HPDE6-E6E7 (cell line): ENCODE measurements around the gene MTHFD1L.
"Not testable (repeated sequence)": the region's sequence is repeated elsewhere in the genome, so short reads cannot be mapped to it uniquely, and the experiment has no call there.

Experiments used
- DNase-seq: peaks from one replicate; pipeline ENCODE4 v3.0.0; 2011; ENCODE audit warnings: missing footprints; ENCODE audit errors: extremely low spot score

Gene MTHFD1L

DNA sequence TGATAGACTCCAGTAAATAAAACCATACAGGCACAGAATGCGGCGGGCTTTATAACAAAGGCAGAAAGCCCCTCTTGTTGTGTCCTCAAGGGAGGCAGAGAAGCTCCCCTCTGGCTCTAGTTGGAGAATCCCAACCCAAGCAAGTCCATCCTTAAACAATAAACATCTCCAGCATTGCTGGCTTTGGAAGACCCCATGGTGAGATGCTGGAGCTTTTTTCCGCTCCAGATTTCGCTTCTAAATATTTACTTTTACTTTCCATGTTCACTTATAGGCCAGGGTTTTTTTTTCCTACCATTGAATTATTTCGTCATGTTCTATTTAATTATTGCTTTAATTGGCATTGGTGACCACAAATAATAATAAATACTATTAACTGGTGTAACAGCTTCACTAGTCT lies 176.2 kb downstream of the MTHFD1L start:
- no peak for DNase-seq

- DNase-seq = not testable (repeated sequence)
Observed at GRCh38 chr6:151042911-151043330, 177.4 kb downstream of the MTHFD1L start.

DNA sequence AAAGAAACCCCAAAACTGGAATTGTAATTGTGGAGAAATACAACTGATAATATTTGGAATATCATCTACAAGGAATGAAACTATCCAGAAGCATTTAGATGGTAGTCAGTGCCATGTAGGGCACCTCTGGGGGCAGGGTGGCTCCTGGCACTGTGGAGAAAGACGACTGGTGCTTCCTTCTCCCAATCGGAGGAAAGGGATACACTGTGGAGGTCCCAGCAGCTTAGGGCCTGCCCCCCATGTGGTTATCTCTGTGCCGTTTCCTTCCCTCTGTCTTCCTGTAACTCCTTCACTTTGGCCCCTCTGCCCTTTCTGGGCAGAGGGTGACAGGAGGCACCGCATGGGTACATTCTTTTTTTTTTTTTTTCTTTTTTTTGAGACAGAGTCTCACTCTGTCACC lies 178.4 kb downstream of the MTHFD1L start:
- DNase-seq = no peak

- DNase-seq = no peak
Observed at GRCh38 chr6:151044465-151045441, 179.3 kb downstream of the MTHFD1L start.

- not testable (repeated sequence) for DNase-seq
Observed at GRCh38 chr6:151045511-151046222, 180.2 kb downstream of the MTHFD1L start.

- no peak for DNase-seq
Observed at GRCh38 chr6:151051164-151051563, 185.7 kb downstream of the MTHFD1L start.

- DNase-seq = peak; percentile 45
Observed at GRCh38 chr6:151052021-151052646, 186.6 kb downstream of the MTHFD1L start.

DNA sequence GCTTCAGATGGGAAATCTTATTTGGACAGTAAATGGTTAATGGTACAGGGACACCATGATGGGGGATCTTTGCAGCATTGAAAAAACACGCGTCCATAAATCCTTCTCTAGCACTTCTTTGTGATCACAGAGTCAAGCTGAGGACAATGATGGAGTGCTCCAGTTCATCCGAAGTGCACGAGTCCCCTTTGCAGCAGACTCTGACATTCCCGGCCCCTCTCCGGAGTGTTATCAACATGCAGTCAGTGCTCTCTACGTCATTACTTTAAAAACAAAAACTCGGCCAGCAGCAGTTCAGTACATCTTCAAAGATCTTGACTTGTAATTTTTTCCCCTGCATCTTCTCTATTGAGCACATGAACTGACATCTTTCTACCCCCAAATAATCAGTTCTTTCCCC lies 188.8 kb downstream of the MTHFD1L start:
- DNase-seq = no peak

- no peak for DNase-seq
Observed at GRCh38 chr6:151056230-151056907, 190.9 kb downstream of the MTHFD1L start.

DNA sequence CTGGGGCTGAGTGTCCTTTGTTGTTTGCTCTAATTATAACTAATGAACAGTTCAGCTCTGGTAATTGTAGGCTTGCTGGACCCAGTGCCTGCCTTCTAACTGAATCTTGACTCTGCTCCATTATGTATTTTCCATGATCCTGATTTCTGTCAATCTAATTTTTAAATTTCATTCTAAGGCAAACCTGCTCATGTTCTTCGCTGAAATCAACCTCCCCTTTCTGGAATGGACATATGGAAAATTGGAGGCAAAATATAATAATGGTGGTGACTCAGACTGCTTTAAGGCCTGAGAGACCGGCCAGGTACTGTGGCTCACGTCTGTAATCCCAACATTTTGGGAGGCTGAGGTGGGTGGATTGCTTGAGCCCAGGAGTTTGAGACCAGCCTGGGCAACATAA lies 191.6 kb downstream of the MTHFD1L start:
- no peak for DNase-seq

DNA sequence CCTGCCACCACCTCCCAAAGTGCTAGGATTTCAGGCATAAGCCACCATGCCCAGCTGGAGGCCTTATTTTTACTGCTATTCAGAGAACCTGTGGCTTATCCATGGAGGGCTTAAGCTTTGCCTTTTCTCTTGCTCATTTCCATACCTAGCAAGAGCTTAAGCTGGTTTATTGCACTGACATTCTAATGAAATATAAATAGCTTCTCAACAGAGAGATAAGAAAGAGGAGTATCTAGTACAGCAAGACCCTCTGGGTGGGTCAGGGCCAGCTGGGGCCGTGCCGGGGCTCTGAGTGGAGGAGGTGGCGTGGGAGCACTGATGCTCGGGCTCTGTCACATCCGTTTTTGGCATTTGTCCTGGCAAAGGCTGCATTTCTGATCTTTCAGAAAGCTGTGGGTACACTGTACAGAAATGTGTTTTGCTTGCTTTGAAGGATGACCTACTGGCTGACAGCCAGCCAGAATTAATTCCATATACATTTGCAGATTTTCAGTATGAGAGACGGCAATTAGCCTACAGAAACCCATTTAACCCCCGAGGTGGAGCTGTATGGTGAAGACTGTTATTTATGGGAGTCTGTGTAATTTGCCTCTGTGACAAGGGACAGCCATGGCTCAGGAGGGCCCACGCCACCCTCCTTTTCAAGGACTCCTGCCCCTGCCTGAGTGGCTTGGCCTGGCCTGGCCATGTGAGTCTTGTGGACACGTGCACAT lies 192.7 kb downstream of the MTHFD1L start:
- DNase-seq = no peak

- no peak for DNase-seq
Observed at GRCh38 chr6:151059612-151060095, 194.2 kb downstream of the MTHFD1L start.

DNA sequence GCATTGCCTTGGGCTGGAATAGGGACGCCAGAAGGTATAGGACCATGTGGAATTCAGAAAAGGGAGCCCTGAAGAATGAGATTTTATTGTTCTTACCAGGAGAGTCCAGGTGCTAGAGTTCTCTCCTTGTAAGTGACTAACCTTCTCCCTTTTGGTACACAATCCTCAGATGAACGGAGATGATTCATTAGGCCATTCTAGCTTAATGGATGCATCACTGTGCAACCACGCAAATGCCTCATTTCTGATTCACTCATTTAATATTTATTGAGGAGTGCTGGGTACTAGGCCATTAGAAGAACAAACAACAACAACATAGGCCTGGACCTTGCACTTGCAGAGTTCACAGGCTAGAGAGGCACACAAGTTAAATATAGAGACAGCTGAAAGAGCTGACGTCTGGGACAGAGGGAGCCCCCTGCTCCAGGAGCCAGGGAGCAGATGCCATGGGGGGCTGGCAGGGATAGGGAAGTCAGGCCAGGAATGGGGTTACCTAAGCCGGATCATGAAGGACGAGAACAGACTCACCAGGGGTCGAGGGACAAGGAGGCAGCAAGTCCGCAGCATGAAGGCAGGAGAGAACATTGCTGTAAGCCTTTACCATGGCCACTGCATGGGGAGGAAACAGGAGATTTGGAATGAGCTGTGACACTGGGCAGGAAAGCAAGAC lies 194.7 kb downstream of the MTHFD1L start:
- peak; percentile 80 for DNase-seq

- DNase-seq = no peak
Observed at GRCh38 chr6:151060766-151061531, 195.4 kb downstream of the MTHFD1L start.

- no peak for DNase-seq
Observed at GRCh38 chr6:151063352-151063751, 197.8 kb downstream of the MTHFD1L start.

DNA sequence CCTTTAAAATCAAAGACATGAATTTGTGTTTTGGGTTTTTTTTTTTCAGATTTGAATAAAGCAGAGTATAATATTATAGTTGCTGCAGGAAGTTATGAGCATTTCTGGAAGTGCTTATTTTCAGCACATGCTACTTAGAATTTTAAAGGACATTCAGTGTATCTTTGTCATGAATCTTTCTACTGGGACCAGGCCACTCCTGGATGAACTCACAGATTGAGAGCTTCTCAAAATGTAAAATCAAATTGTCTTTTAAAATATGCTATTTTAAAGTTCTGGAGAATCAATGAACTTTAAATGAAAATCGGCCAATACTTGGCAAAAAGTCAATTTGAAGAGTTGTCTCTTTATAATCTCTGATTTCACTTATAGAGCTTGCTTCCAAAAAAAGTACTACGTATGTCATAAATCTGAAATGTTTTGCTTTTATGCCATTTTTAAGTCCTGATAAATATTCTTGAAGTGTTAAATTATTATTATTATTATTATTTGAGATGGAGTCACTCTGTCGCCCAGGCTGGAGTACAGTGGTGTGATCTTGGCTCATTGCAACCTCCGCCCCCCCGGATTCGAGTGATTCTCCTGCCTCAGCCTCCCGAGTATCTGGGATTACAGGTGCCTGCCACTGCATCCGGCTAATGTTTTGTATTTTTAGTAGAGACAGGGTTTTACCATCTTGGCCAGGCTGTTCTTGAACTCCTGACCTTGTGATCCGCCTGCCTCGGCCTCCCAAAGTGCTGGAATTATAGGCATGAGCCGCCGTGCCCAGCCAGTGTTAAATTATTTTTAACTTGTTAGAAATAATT lies 198.5 kb downstream of the MTHFD1L start:
- no peak for DNase-seq

- no peak for DNase-seq
Observed at GRCh38 chr6:151065027-151065815, 199.7 kb downstream of the MTHFD1L start.
